Brain microvascular endothelial cell (primary cell): ENCODE data around the gene BICDL1.

Experiments
- DNase-seq: peaks from one replicate; pipeline ENCODE4 v3.0.0-alpha.2; 2020
- H3K27ac ChIP-seq: fragments of 250-450 bp; sonication (Bioruptor Pico); 2 replicates; pipeline ENCODE4 v1.5.1; 2020; ENCODE audit warnings: mild to moderate bottlenecking, moderate library complexity
- H3K27me3 ChIP-seq: fragments of 250-450 bp; sonication (Bioruptor Pico); replicated peaks from 2 replicates; pipeline ENCODE4 v1.5.1; 2020; ENCODE audit warnings: mild to moderate bottlenecking
- H3K36me3 ChIP-seq: fragments of 250-450 bp; sonication (Bioruptor Pico); replicated peaks from 2 replicates; pipeline ENCODE4 v1.5.1; 2020; ENCODE audit warnings: mild to moderate bottlenecking
- H3K4me3 ChIP-seq: 2 replicates; pipeline ENCODE4 v1.5.1; 2011; ENCODE audit warnings: low read depth, mild to moderate bottlenecking, control low read depth, low read length, moderate library complexity
- in situ Hi-C: cut with HindIII; loops from 2 replicates; pipeline ENCODE4 v1.10.0; 2017; ENCODE audit warnings: low sequenced_read_pairs, low pct_ligation_motif_present
- TF ChIP-seq, protein P1 (sequence below): IDR thresholded peaks from 2 replicates; pipeline ENCODE4 v1.5.1; 2011; ENCODE audit warnings: low read depth, mild to moderate bottlenecking, moderate library complexity, low read length, control low read depth, inconsistent platforms; ENCODE audit errors: missing control alignments

BICDL1 gene, protein sequence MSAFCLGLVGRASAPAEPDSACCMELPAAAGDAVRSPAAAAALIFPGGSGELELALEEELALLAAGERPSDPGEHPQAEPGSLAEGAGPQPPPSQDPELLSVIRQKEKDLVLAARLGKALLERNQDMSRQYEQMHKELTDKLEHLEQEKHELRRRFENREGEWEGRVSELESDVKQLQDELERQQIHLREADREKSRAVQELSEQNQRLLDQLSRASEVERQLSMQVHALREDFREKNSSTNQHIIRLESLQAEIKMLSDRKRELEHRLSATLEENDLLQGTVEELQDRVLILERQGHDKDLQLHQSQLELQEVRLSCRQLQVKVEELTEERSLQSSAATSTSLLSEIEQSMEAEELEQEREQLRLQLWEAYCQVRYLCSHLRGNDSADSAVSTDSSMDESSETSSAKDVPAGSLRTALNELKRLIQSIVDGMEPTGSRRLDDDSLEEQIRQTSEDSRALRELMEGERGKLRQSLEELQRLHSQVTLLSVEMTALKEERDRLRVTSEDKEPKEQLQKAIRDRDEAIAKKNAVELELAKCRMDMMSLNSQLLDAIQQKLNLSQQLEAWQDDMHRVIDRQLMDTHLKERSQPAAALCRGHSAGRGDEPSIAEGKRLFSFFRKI

DNA sequence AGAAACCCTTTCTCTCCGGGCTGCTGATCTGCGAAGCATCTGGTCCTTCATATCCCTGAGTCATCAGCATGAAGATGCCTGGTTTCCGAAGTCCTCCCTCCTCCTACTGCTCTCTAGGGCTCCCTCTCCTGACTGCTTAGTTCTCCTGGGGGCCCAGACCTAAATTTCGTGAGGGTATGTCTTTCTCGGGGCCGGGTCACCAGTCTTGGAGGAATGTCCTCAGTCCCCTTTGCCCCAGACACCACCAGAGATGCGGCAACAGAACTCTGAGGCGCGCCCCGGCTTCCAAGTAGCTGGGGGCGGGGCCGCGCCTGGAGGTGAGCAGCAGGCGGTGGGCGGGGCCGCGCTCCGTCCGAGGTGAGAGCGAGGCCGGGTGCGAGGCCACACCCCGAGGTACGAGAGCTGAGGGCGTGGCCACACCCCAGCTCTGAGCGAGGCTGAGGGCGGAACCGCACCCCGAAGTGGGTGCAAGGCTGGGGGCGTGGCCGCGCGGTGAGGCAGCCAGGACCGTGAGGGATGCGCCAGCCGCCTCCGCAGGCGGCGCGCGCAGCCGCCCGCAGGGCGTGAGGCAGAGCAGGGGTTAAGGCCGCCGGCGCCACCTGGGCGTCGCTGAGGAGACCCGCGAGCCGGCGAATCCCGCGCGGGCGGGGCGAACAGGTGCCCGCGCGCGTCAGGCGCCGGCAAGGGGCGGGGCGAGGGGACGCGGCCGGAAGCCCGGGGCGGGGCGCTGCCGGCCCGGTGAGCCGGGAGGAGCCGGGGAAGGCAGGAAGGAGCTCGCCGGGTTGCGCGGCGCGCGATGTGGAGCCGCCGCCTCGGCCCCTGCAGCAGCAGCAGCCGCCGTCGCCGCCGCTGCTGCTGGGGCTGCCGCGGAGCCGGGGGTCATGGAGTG lies at the start of gene BICDL1:
TSS of gene BICDL1 (plus strand) at position 765 of the 889 bp plus-strand sequence. CDS start 633 bp downstream, outside the sequence.
- H3K27me3 ChIP-seq: peaks cover 22% of the 10 kb centered on the region
- TF ChIP-seq, protein P1, sequence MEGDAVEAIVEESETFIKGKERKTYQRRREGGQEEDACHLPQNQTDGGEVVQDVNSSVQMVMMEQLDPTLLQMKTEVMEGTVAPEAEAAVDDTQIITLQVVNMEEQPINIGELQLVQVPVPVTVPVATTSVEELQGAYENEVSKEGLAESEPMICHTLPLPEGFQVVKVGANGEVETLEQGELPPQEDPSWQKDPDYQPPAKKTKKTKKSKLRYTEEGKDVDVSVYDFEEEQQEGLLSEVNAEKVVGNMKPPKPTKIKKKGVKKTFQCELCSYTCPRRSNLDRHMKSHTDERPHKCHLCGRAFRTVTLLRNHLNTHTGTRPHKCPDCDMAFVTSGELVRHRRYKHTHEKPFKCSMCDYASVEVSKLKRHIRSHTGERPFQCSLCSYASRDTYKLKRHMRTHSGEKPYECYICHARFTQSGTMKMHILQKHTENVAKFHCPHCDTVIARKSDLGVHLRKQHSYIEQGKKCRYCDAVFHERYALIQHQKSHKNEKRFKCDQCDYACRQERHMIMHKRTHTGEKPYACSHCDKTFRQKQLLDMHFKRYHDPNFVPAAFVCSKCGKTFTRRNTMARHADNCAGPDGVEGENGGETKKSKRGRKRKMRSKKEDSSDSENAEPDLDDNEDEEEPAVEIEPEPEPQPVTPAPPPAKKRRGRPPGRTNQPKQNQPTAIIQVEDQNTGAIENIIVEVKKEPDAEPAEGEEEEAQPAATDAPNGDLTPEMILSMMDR: peak; percentile 52
- no peaks in the 10 kb centered on the region for H3K36me3 ChIP-seq
- peak; percentile 26 for DNase-seq
- no peak within 1 kb of the TSS for H3K27ac ChIP-seq
- H3K4me3 ChIP-seq: peak within 1 kb of the TSS; percentile 50
- in situ Hi-C loops: no loop called here

DNA sequence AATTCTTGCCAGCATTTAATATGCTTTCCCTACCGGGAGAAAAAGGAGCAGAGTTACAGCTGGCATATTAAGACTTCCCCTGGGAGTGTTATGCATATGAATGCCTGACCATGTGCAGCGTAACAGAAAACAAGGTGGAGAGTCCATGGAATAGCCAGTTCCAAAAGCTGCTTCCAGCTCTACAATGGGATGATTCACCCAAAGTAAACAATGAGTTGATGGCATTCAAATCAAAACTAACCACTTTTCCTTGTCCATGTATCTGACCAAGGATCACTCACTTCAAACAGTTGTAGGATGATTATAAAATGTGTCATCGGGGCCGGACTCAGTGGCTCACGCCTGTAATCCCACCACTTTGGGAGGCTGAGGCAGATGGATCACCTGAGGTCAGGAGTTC lies 48.1 kb upstream of the BICDL1 start:
- in situ Hi-C loops: no loop called here
- TF ChIP-seq, protein P1: no peak
- no peak overlapping the region for H3K4me3 ChIP-seq
- no peaks in the 10 kb centered on the region for H3K27me3 ChIP-seq
- peak; percentile 63 for DNase-seq
- no peak overlapping the region for H3K27ac ChIP-seq
- H3K36me3 ChIP-seq: no peaks in the 10 kb centered on the region

DNA sequence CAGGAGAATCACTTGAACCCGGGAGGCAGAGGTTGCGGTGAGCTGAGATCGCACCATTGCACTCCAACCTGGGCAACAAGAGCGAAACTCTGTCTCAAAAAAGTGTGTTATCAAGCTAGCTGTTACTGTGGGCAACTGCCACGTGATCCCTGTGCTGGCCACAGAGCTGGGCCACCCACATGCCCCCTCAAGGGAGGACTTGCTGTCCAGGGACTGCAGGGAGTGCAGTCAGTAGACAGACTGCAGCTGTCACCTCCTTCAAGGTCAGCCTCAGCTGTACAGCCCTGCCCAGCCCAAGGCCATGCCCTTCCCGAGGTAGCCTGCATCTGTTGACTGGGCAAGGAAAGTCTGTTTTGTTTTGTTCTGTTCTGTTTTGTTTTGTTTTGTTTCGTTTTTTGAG lies 46.6 kb upstream of the BICDL1 start:
- in situ Hi-C loops: no loop called here
- TF ChIP-seq, protein P1: no peak
- Histone ChIP-seq H3K4me3 (no peak overlapping the region), H3K27ac (no peak overlapping the region), H3K27me3 (no peaks in the 10 kb centered on the region), H3K36me3 (no peaks in the 10 kb centered on the region)
- no peak for DNase-seq

DNA sequence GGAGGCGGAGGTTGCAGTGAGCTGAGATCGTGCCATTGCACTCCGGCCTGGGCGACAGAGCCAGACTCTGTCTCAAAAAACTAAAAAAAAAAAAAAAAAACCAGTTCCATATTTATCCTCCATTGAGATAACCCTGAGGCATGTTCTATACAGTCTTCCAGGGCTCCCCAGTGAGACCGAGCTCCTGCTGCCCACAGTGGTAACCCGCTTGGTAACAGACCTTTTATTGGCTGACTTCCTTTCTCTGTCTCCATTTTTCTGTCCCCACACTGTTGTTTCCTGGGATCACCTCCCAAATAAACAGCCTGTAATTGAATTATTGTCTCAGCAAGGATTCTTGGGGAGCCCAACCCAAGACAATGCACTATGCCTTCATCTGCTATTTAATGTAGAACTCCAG lies 42.8 kb upstream of the BICDL1 start:
- TF ChIP-seq, protein P1: no peak
- H3K27me3 ChIP-seq: no peaks in the 10 kb centered on the region
- no peak overlapping the region for H3K27ac ChIP-seq
- no peaks in the 10 kb centered on the region for H3K36me3 ChIP-seq
- H3K4me3 ChIP-seq: no peak overlapping the region
- DNase-seq: no peak
- in situ Hi-C loops: no loop called here

DNA sequence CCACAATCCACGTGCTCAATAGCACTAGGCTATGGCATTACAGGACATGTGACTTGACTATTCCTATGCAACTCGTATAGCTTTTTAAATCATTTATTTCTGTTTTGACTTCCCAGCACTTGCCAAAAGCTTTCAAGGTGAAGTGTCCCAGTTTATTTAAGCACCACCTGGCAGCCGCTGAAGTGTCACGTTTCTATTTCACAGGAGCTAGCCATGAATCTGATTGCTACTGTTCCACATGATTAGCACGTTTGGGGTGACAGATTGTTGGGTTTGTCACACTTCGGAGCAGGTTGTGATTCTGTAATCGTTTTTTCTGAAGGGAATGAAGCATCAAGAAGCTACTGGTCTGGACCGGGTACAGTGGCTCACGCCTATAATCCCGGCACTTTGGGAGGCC lies 39.9 kb upstream of the BICDL1 start:
- in situ Hi-C loops: no loop called here
- Histone ChIP-seq H3K36me3 (no peaks in the 10 kb centered on the region), H3K27me3 (no peaks in the 10 kb centered on the region), H3K27ac (no peak overlapping the region), H3K4me3 (no peak overlapping the region)
- TF ChIP-seq, protein P1: no peak
- no peak for DNase-seq
